LHCN-M2 (cell line): Measurements from ENCODE around the gene FAM151A. TPM values are rescaled to one million over a fixed set of nuclear protein-coding genes. Genes with fewer than 3 reads are reported as not detected.

Experiments
- DNase-seq: peaks from one replicate; pipeline ENCODE4 v3.0.0-alpha.2; 2012; ENCODE audit warnings: low read depth
- total RNA-seq: library from RNA; depleted of rRNA; stranded (reverse); fragments of >200 nt; gene quantifications from 2 replicates; pipeline ENCODE4 v1.2.3, GENCODE V29; 2014

FAM151A gene
- total RNA-seq, 1 experiment from 2014 or later, result not detected

DNA sequence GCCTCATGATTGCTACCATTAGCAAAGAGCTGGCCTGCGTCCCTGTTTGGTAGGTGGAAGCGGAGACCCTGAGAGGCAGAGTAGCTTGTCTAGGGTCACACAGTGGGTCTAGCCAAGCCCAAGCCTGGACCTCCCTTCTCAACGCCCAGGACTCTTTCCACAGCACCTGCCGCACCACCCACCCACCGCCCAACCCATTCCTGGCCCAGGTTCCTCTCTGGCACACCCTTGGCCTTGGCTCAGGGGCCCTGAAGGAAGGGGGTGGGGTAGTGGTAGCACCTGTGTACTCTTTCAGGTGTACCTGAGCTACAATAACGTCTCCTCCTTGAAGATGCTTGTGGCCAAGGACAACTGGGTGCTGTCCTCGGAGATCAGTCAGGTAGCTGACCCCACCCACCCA is 19.3 kb downstream of the FAM151A start:
- no peak for DNase-seq

GRCh38 chr1:54603241-54603640 is 20.1 kb downstream of the FAM151A start:
- no peak for DNase-seq

GRCh38 chr1:54602554-54602953 is 20.8 kb downstream of the FAM151A start:
- no peak for DNase-seq

GRCh38 chr1:54601730-54602129 is 21.6 kb downstream of the FAM151A start:
- DNase-seq, result no peak

- DNase-seq, result no peak
Observed at GRCh38 chr1:54600947-54601721, 22.2 kb downstream of the FAM151A start.

GRCh38 chr1:54599211-54599823 is 24.0 kb downstream of the FAM151A start:
- DNase-seq, result no peak

GRCh38 chr1:54597455-54598030 is 25.8 kb downstream of the FAM151A start:
- DNase-seq, result no peak

GRCh38 chr1:54596756-54597155 is 26.6 kb downstream of the FAM151A start:
- DNase-seq, result no peak

GRCh38 chr1:54595956-54596498 is 27.3 kb downstream of the FAM151A start:
- DNase-seq, result no peak

GRCh38 chr1:54594463-54594862 is 28.9 kb downstream of the FAM151A start:
- DNase-seq, result no peak

- no peak for DNase-seq
Observed at GRCh38 chr1:54593571-54594160, 29.7 kb downstream of the FAM151A start.

DNA sequence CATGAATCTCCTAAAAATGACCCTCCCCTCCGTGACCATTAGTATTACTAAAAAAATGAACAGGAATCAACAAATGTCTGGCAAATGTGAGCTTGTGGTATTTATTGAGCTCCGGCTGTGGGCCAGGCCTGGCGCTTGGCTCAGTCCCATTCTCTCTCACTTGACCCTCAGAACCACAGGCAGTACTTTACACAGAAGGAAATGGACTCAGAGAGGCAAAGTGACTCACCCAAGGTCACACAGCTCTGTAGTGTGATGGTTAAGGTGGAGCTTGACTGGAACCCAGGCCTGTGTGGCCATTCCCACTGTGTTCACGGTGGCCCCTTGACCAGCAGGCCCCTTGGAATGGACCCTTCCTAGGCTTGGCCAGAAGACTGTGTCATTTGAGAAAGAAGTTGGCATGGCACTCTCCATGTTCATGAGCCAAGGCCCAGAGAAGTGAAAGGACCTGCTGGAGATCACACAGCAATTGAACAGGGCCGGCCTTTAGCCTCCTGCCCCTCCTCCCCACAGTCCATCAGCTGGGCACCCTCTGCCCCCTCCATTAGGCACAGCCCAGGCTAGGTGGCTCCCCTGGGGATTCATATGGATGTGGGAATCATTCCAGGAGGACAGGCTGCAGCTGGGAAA is 32.1 kb downstream of the FAM151A start:
- DNase-seq, result no peak

- no peak for DNase-seq
Observed at GRCh38 chr1:54588377-54588776, 34.9 kb downstream of the FAM151A start.

DNA sequence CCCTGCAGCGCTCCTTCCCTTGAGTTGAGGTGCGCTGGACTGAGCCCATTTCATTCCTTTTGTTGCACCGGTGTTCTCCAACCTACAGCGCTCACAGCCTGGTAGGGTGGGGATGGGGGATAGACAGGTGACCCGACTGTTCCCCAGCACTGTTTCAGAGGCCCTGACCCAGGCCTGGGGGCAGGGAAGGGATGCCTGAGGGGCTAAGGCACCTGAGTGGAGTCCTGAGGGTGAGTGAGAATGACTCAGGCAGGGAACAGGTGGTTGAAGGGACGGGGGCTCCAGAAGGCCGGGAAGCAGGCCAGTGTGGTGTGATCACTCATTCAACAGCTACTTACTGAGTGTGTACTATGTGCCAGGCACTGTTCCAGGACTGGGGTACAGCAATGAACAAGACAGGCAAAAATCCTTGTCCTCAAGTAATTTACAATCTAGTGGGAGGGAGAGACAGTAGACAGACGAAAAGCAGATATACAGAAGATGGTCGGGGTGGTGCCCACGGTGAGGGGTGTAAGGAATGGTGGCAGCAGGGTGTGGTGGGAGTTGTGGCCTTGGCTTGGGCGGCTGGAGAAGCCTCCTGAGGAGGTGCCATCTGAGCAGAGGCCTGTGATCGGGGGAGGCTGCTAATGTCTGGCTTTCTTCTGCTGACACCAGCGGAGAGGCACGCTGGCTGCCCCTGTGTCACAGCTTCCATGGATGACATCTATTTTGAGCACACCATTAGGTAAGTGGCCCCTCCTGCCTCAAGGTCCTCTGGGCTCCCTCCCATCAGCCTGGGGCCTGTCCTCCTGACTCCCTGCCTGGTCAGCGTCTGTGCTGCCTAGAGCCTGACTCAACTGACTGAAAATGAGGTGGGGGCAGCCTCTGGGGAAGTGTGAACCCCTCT is 37.9 kb downstream of the FAM151A start:
- peak; percentile 51 for DNase-seq

DNA sequence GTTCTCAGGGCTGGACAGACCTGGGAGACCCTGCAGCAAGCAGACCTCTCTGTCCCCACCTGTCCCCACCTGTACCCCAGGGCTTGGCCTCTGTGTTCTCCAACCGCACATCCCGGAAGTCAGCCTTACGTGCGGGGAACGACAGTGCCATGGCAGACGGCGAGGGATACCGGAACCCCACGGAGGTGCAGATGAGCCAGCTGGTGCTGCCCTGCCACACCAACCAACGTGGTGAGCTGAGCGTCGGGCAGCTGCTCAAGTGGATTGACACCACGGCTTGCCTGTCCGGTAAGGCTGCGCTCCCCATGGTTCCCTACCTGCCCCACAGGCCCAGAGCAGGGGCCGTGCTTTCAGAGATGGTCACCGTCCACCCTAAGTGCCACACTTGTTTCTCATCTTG is 38.8 kb downstream of the FAM151A start:
- DNase-seq, result no peak

GRCh38 chr1:54583871-54584270 is 39.5 kb downstream of the FAM151A start:
- DNase-seq, result peak; percentile 66

DNA sequence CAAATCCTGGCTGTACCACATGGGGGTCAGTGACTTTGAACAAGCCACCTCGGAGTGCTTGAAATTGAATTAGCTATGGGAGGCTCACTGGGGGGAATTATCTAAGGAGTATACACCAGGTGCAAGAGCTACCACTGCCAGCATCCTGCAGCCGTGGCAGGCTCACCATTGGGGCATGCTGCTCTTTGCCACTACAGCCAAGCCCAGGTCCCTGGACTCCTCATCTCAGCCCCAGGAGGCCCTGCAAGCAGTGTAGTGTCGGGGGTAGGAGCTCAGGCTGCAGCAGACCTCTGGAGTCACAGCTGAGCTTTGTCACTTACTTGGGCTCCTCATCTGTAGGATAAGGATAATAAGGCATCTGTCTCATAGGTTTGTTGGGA is 40.0 kb downstream of the FAM151A start:
- no peak for DNase-seq

GRCh38 chr1:54582566-54583306 is 40.6 kb downstream of the FAM151A start:
- no peak for DNase-seq

- DNase-seq, result peak; percentile 89
Observed at GRCh38 chr1:54581621-54582035, 41.7 kb downstream of the FAM151A start.
